NCI-H187 treated with DMSO at 0.1 percent for 48 hours (cell line): Measurements from ENCODE around the gene MIA2.
A peak's percentile ranks its signal among the peaks of the same experiment; 100 is the strongest.
"Not testable (repeated sequence)": the region's sequence is repeated elsewhere in the genome, so short reads cannot be mapped to it uniquely, and the experiment has no call there.

Experiments
- DNase-seq: peaks from one replicate; lab custom pipeline; 2025; lab: John Stamatoyannopoulos, UW

The MIA2 gene

GRCh38 chr14:39268393-39268792 lies 34.7 kb downstream of the MIA2 start:
- DNase-seq: peak; percentile 86

GRCh38 chr14:39272918-39273317 lies 39.2 kb downstream of the MIA2 start:
- no peak for DNase-seq

GRCh38 chr14:39275395-39275794 lies 41.7 kb downstream of the MIA2 start:
- no peak for DNase-seq

DNA sequence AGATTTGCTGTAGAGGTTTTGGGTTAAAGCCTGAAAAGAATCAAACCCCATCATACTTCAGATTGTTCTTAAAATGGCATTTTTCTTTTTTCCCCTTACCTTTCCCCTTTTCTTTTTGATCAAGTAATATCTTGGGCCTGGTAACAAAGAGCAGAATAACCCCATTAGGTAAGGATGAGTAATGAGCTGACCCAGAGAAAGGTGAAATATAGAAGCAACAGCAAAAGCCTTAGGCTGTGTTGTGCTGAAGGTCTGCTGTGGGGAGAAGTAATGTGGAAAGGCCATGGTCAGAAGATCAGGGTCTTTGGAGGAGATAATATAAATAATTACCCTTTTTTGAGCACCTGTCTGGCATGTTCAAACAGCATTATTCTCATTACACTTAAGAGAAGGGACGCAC lies 42.3 kb downstream of the MIA2 start:
- DNase-seq: no peak

DNA sequence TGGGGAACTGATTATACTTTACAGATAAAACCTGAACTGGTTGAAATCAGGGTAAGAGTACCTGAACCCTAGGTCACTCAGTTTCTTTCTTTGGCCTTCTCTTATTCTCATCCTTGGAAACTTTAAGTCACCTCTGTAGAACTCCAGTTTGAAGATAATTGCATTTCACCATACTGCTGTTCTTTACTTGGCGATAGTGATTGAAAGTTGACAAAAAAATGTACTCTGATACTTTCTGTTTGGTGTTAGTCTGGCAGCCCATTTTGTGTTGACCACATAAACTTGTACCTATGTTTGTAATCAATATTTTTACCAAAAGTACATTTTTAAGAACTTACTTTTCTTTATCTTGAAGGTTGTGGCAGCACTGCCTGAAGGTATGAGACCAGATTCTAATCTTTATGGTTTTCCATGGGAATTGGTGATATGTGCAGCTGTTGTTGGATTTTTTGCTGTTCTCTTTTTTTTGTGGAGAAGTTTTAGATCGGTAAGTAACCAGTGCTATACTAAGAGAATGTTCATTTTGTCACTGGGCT lies 42.9 kb downstream of the MIA2 start:
- no peak for DNase-seq

DNA sequence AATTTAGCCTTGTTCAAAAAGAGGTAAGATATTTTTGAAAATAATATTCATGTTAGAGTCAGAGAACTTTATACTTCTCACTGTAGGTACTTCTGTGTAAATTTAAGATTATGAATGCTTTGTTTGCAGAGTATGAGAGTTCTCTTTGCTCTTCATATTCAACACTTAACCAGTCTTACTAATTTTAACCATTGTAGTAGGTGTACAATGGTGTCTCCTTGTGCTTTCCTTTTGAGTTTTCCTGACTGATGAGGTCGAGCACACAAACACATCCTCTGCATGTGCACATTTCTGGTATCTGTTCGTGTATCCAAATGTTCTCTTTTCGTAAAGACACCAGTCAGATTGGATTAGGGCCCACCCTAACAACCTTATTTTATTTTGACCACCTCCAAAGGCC lies 45.8 kb downstream of the MIA2 start:
- DNase-seq: no peak

GRCh38 chr14:39280678-39281077 lies 47.0 kb downstream of the MIA2 start:
- not testable (repeated sequence) for DNase-seq

GRCh38 chr14:39289523-39289922 lies 55.8 kb downstream of the MIA2 start:
- no peak for DNase-seq

GRCh38 chr14:39291701-39292100 lies 58.0 kb downstream of the MIA2 start:
- DNase-seq: no peak

- DNase-seq: no peak
Observed at GRCh38 chr14:39293629-39294028, 59.9 kb downstream of the MIA2 start.

GRCh38 chr14:39300389-39300788 lies 66.7 kb downstream of the MIA2 start:
- not testable (repeated sequence) for DNase-seq

DNA sequence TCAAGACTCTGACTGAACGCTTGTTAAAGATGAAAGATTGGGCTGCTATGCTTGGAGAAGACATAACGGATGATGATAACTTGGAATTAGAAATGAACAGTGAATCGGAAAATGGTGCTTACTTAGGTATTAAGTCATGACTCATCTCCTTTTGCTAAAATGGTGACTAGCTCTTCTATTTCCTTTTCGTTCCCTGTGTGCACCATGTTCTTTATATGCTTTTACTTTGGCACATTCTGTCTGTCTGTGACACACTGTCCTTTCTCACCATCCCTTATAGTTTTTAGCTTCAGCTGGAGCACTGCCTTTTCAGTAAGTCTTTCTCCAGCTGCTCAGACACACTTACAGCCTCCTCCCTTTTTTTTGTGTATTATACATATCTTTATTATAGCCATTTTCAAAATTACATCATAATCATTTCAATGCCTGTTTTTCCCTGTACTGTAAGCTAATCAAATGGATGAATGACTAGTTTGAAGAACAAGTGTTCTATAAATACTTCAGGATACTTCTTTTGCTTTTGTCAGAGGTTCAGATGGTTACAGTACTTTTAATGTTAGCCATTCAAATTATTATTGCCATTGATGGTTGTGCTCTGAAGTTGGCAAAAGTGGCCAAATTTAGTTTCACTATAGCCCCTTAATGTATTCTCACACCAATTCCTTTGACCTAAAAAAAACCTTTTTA lies 68.6 kb downstream of the MIA2 start:
- no peak for DNase-seq

- DNase-seq: no peak
Observed at GRCh38 chr14:39303115-39303514, 69.4 kb downstream of the MIA2 start.

DNA sequence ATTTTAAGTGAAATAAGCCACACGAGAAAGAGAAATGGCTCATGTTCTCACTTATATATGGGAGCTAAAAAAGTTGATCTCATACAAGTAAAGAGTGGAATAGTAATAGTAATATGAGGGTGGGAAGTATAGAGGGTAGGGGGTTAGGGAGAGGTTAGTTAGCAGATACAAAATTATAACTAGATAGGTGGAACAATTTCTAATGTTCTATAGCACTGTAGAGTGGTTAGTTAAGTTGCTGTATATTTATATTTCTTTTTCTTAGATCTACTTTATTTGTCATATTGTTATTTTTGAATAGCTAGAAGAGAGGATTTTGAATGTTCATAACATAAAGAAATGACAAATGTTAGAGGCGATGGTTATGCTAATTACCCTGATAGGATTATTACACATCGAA lies 74.1 kb downstream of the MIA2 start:
- no peak for DNase-seq

DNA sequence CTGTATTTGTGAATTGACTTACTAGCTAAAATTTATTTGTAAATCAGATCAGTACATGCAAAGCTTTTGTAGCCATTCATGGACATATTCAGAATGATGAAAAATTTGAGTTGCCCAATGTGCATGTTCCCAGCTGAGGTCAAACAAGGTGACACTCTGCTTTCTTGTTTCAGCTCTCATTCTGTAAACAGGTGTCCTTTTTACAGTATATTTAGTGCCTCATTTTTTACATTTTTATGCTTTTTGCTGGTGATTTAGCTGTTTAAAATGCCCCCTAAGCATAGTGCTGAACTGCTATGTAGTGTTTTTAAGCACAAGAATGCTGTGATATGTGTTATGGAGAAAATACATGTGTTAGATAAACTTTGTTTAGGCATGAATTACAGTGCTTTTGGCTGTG lies 76.3 kb downstream of the MIA2 start:
- DNase-seq: no peak

- no peak for DNase-seq
Observed at GRCh38 chr14:39315859-39316444, 82.2 kb downstream of the MIA2 start.

- no peak for DNase-seq
Observed at GRCh38 chr14:39316830-39317553, 83.3 kb downstream of the MIA2 start.

GRCh38 chr14:39318574-39318973 lies 84.9 kb downstream of the MIA2 start:
- DNase-seq: no peak

- no peak for DNase-seq
Observed at GRCh38 chr14:39319381-39319780, 85.7 kb downstream of the MIA2 start.

- DNase-seq: no peak
Observed at GRCh38 chr14:39320318-39320717, 86.6 kb downstream of the MIA2 start.

GRCh38 chr14:39322807-39323206 lies 89.1 kb downstream of the MIA2 start:
- DNase-seq: no peak

DNA sequence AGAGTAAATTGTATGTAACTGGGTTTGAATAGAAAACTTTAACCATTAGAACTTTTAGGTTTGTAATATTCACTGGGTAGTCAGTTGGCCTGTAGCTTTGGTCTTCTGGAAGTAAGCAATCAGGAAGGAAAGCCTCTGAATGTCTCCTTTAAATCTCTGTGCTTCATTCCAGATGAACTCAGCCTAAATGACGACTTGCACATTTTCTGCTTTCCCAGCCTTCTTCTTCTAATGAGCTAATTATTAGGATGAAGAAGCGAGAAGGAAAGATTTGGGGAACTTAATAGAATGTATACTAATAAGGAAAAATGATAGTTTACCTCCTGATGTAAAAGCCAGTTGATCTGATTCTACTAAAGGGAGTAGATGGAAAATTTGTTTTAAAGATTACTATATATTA lies 90.4 kb downstream of the MIA2 start:
- no peak for DNase-seq

GRCh38 chr14:39339003-39339402 lies 105.3 kb downstream of the MIA2 start:
- no peak for DNase-seq
